Fibroblast of the conjunctiva (primary cell): ENCODE data around the gene EPS8L3.
"Not testable (repeated sequence)": the region's sequence is repeated elsewhere in the genome, so short reads cannot be mapped to it uniquely, and the experiment has no call there.

ENCODE experiments used
- DNase-seq: peaks from one replicate; pipeline ENCODE4 v3.0.0-alpha.2; 2010; ENCODE audit warnings: low read depth

The EPS8L3 gene

DNA sequence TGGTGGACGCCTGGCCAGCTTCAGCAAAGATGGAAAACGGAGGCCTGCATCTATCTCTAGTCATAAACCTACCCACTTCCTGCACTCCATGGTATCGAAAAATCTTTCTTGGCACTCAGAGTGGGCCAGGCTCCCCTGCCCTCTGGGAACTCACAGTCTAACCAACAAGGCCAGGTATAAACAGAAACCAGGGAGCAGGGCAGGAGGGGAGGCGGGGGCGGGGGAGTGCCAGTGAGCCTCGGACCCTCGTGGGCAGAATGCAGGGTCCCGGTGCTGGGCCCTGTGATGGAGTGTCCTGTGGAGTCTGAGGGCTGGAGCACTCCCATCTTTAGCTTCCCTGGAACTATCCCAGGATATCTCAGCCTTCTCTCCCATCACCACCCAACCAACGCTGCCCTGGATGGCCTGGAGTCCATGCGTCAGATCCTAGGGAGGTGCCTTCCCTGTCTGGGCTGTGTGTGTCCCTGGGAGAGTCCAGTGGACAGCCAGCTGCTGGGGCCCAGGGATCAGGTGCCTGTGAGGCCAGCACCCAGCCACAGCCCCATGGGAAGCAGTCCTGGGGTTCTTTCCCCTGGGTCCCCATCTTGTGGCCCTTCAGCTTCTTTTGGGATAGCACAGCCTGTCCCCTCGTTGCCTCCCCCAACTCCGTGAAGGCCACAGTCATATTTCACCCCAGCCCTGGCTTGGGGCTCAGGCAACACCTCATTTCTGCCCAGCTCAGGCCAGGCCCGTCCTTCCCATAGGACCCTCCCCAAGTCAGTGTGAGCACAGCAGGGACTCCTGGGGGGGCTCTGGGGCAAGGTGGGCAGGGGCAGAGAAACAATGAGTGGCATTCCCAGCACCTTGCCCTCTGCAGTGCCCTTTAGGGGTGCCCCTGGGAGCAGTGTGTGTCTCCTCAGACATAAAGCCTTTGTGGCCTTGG is 1.1 kb upstream of the EPS8L3 start:
- no peak for DNase-seq

GRCh38 chr1:109762821-109763645 is 690 bp downstream of the EPS8L3 start:
- no peak for DNase-seq

DNA sequence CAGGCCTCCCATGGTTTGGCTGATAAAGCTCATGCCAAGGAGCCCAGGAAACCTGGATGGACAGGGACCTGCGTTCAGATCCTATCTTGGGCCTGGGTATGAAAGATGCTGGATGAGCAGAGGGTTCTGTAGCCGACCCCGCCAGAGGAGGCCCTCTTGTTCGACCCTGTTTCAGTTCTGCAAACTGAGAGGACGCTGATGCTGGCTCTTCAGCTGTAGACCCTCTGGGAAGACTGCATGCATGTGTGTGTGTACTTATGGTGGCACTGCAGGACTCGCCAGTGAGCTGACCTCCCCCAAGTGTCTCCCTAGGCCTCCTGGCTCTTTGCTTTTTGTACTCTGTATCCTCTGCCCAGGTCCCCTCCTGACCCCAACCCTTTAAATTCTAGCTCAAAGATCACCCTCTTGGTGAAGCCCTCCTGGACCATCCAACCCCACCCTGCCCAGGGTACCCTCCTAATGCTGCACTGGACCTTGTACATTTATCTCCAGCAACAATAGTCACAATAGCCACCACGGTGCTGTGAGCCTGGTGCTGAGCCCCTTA is 1.6 kb downstream of the EPS8L3 start:
- DNase-seq: no peak

- no peak for DNase-seq
Observed at GRCh38 chr1:109761227-109762038, 2.3 kb downstream of the EPS8L3 start.

DNA sequence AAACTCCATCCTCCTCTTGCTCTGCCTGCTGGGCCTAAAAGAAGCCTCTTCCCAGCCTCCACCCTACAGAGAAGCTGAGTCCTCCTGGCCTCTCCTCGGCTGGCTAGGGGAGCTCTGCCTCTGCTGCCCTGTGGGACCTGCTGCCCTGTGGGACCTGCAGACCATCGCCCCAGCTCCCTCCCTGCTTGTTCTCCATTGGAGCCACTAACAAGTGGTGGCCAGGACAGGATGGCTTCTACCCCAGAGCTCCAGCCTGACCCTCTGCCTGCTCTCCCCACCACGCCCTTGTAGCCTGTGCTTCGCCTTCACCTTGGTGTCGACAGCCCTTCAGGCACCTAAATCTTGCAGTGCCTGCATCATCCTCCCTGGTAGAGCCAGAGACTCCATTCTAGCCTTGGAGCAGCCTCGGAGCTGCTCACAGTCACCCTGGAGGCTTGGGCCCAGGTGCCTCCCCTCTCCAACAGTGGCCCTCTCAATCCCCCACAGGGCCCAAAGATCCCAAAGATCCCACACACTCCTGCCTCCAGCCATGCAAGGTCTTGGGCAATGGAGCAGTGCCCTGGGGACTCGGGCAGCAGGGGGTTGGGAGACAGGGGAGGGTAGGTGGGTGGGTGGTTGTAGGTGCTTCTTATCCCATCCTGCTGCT is 3.0 kb downstream of the EPS8L3 start:
- no peak for DNase-seq

DNA sequence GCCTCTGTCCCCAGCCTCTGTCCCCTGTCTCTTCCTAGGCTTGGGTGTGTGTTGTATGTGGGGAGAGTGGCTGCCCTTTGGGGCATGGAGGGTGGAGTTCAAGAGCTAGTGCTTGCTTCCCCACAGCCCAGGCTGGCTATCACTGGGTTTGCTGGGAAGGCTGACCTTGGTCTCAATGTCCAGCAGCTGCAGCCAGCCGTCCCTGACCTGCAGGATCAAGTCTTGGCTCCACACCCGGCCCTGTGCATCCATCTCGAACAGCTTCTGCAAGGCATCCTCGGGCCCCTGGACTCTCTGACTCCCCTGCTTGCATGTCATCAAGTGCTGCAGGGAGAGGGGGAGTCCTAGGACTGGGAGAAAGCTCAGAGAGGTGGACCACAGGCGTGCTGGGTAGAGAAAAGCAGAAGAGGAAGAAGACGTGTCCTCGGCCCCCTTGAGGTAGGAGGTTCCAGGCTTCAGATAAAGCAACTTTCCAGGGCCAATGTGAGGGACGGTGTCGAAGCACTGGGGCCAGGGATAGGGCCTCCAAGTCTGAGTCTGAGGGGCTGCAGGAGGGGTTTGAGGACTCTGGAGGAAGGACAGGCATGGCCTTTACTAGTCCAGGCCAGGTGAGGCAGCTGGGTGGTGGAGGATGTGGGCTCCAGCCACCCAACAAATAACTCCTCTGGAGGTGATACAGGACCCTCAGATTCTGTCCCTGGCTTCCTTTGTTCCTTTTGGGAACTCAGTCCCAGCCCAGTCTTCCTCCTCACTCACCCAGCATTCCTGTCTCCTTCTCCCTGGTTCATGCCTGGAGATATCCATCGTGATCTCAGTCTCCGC is 4.0 kb downstream of the EPS8L3 start:
- DNase-seq: no peak

GRCh38 chr1:109757936-109758786 is 5.6 kb downstream of the EPS8L3 start:
- no peak for DNase-seq

DNA sequence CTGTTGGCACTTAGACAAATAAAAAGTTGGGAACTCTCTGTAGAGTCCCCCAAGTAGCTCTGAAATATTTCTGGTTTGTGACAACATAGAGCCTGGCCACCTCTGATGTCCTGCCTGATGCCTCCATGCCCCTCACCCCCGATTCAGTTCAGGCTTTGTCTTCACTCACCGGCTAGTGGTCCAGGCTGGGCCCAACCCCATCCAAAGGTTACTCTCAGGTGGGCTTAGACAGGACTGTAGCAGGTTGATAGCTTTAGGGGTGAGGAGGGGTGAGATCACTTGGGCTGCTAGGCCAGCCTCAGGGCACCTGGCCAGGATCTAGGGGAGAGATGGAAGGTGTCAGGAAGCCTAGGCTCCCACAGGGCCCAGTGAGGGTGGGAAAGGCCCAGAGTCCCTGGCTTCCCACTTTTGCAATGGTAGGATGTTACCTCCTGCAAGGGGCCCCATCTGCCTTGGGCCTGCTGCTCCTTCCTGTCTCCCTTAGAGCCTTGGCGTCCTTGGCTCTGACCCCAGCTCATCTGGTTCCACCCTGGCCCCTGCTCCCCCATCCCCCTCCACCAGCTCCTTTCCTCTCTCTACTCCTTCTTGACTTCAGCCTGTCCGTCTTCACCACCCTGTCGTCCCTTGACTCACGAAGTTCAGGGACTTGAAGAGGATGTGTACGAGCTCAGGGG is 6.7 kb downstream of the EPS8L3 start:
- DNase-seq: no peak

- not testable (repeated sequence) for DNase-seq
Observed at GRCh38 chr1:109756325-109756724, 7.4 kb downstream of the EPS8L3 start.

- DNase-seq: no peak
Observed at GRCh38 chr1:109754738-109755137, 9.0 kb downstream of the EPS8L3 start.

GRCh38 chr1:109751531-109752260 is 12.0 kb downstream of the EPS8L3 start:
- DNase-seq: no peak

GRCh38 chr1:109750920-109751319 is 12.8 kb downstream of the EPS8L3 start:
- no peak for DNase-seq

- DNase-seq: no peak
Observed at GRCh38 chr1:109750241-109750882, 13.4 kb downstream of the EPS8L3 start.

GRCh38 chr1:109749221-109749620 is 14.5 kb downstream of the EPS8L3 start:
- no peak for DNase-seq

- not testable (repeated sequence) for DNase-seq
Observed at GRCh38 chr1:109748311-109748710, 15.4 kb downstream of the EPS8L3 start.

GRCh38 chr1:109740615-109741373 is 22.9 kb downstream of the EPS8L3 start, which contains the start of gene GSTM3:
TSS of gene GSTM3 (minus strand) at chr1:109741038. CDS start at chr1:109740287, 751 bp downstream.
- no peak for DNase-seq
